ENCODE data around the gene C5orf47. TPM values are rescaled to one million over a fixed set of nuclear protein-coding genes. Genes with fewer than 3 reads are reported as not detected.

C5orf47 gene
- total RNA-seq, 1 experiment from 2014 or later, result not detected

DNA sequence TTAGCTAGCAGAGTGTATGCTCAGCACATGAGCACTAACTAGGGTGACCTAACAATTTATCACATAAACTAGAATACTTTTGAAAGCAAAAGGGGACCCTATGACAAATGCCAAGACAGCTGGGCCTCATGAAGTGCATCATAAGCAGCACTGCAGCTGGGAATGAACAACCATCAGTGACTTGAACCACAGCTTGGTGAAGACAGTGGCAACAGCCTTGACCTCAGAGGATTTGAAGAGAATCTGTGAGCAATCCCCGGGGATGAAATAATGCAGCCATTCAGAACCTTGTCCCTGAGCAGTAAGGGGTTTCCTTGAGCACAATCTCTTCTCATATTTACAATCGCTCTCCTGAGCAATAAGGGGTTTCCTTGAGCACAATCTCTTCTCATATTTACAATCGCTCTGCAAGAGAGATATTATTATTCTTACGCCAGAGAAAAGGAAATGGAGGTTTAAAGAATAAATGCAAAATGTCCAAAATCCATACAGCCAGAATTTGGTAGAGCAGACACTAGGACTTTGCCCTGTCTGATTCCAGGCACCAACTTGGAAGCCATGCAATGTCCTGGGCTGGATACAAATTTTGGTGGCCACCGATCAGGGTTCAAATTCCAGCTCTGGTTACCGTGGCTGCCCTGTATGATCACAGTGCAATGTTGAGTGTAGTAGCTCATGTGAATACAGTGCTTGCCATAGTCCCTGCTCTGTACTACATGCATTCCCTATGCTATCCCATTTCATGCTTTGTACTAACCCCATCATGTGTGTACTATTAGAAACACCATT, 55.7 kb downstream of the C5orf47 start:
- DNase-seq (ENCODE audit: low spot score), result no peak

DNA sequence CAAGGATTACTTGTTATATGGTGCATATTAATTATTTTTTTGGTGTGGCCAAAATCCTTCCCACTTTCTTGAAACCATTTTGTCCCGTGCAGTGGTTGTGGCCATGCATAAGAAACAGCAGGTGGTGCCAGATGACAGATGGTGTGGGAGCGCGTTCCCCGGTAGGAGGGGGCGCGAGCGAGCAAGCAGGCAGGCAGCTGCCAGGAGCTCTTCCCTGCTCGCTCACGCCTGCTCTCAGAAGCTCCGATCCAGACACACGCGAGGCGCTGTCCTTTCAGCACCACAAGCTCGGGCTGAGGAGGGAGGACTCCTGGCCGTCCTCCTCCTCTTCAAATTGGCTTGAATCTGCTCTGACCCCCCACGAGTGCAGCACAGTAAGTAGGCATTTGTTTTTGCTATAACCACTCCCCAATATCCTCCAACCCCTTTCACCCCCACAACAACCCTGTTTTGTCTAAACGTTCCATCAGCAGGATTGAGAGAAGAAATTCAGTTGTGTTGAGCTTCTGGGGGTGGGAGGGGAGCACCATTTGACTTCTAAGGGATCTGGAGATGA, 56.6 kb downstream of the C5orf47 start, which contains the start of gene NSG2:
TSS of gene NSG2 (plus strand) at position 237 of the 556 bp plus-strand sequence. CDS start 1,050 bp downstream, outside the sequence.
- peak; percentile 96 for DNase-seq (ENCODE audit: low spot score)

DNA sequence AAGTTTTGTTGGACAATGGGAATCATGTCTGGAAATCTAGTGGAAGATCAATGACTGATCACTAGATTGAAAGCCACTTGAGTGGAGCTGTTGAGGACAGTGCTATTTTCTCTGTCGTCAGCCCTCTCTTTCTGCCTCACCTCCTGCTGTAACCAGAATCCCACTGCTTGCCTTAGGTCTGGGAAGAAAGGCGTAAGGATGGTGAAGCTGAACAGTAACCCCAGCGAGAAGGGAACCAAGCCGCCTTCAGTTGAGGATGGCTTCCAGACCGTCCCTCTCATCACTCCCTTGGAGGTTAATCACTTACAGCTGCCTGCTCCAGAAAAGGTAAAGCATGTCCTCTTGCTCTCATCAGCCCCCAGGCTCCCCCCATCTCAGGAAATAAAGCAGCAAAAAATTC, 57.6 kb downstream of the C5orf47 start:
- no peak for DNase-seq (ENCODE audit: low spot score)

DNA sequence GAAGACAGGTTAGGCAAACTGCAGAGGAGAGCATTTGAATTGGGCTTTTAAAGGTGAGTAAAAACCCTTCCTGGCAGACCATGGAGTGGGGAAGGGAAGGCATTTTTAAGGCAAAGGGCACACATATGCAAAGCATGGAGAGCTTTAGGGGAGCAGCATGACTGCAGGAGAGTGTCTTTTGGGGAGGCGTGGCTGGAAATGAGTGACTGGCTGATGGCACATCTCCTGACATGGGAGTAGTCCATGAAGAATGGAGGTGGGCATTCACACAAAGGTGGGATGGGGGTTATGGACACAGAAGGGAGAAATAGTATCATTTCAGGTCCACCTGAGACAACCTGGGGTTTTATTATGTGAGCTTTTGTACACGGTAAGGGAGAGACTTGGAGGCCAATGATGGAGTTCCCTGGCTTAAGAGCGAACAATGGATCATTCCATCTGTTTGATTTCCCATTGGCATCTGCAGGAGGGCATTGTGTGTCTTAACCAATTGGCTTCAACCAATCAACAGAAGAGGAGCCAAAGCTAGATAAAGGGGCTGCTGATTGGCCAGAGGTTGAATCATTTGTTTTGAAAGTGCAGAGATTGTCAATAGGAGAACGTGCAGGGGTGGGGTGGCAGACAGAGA, 58.6 kb downstream of the C5orf47 start:
- no peak for DNase-seq (ENCODE audit: low spot score)

DNA sequence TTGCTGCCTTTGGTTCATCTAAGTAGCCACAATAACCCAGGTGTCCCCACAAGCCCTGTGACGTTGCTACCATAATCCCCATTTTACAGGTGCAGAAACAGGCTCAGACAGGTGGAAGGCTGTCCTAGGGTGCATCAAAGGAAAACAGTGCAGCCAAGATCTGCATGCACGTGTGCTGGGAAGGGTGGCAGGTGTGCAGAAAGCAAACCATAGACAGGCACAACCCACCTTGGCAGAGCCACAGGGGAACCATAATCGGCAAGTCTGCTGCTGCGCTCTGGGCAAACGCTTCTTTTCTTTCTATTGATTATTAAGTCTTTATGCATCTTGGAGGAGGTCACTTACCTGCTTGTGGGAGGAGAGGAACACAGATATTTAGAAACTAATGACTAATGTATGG, 63.7 kb downstream of the C5orf47 start:
- no peak for DNase-seq (ENCODE audit: low spot score)

DNA sequence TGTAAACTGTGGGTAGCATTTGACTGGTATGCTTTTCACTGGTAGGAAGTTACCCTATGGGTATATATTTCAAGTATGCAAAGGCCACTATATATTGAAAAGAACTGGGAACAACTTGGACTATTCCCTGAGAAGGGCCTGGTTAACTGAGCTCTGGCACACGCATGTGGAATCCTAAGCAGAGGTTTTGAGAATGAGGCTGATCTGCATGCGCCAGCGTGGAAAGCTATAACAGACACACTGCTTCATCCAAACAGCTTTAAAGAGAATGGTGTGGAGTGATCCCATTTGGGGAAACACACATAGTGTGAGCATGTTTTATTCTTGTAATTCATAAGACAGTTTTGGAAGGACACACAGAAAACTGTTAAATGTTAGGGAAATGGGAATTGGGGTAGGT, 64.9 kb downstream of the C5orf47 start:
- DNase-seq (ENCODE audit: low spot score), result no peak

Other genes starting within 250 kb of the C5orf47 start
- gene CPEB4, start 100.8 kb upstream of the C5orf47 start, total RNA-seq (2014; rRNA removed; shearing (Covaris generic)), result 24.8 and 25.9 TPM in 2 replicates
- 1.4 TPM in 1 of 2 replicates, not detected in the other for gene NSG2, start 56.5 kb downstream of the C5orf47 start, total RNA-seq (2014; rRNA removed; shearing (Covaris generic))

Measured in A172 (cell line).